GM12873 (cell line): ENCODE data around the gene KRTAP4-12.
"Not testable (repeated sequence)": the region's sequence is repeated elsewhere in the genome, so short reads cannot be mapped to it uniquely, and the experiment has no call there.

Experiments
- CTCF ChIP-seq: IDR thresholded peaks from 2 replicates; pipeline ENCODE4 v1.5.1; 2012; ENCODE audit warnings: low read depth, mild to moderate bottlenecking, moderate library complexity, low read length, control low read depth; ENCODE audit not compliant: insufficient read depth; ENCODE audit errors: missing control alignments

Gene KRTAP4-12

GRCh38 chr17:41123991-41124371, at the start of gene KRTAP4-12:
Gene KRTAP4-12 (minus strand): TSS chr17:41124182. CDS start chr17:41124122, 60 bp downstream.
- not testable (repeated sequence) for TF ChIP-seq CTCF

- no peak for TF ChIP-seq CTCF
These were observed 47.9 kb upstream of the KRTAP4-12 start for GRCh38 chr17:41171886-41172285.

- no peak for TF ChIP-seq CTCF
These were observed 44.1 kb upstream of the KRTAP4-12 start, which contains the start of gene KRTAP4-3 for GRCh38 chr17:41168121-41168520. Gene KRTAP4-3 (minus strand): TSS chr17:41168221. CDS start chr17:41168172, 49 bp downstream.

GRCh38 chr17:41167561-41167960, 43.6 kb upstream of the KRTAP4-12 start:
- no peak for TF ChIP-seq CTCF

GRCh38 chr17:41163828-41164227, 39.8 kb upstream of the KRTAP4-12 start:
- no peak for TF ChIP-seq CTCF

GRCh38 chr17:41160648-41161047, 36.7 kb upstream of the KRTAP4-12 start, which contains the start of gene KRTAP4-4:
Gene KRTAP4-4 (minus strand): TSS chr17:41160748. CDS start chr17:41160691, 57 bp downstream.
- TF ChIP-seq CTCF = no peak

GRCh38 chr17:41153856-41154255, 29.9 kb upstream of the KRTAP4-12 start:
- no peak for TF ChIP-seq CTCF
